A673 (cell line): Measurements from ENCODE around the gene CDH23. TPM values are rescaled to one million over a fixed set of nuclear protein-coding genes. Genes with fewer than 3 reads are reported as not detected.

ENCODE experiments used
- BruUV-seq: library from RNA; stranded (reverse); fragments of 400-500 nt; replicated peaks from 2 replicates; lab custom pipeline; 2021; lab: Mats Ljungman, UMichigan
- CTCF ChIA-PET: fragments of 300-600 bp; sonication (Branson Sonifier 250); formaldehyde crosslinking; loops from one replicate; lab custom pipeline; 2022; ENCODE audit warnings: antibody characterized with exemption; lab: Charles Lee
- POLR2A ChIA-PET: fragments of 300-600 bp; sonication (Branson Sonifier 250); formaldehyde crosslinking; loops from one replicate; lab custom pipeline; 2022; ENCODE audit warnings: antibody characterized with exemption; ENCODE audit not compliant: low non-redundant PET; lab: Charles Lee
- DNase-seq: peaks from one replicate; pipeline ENCODE4 v3.0.0-alpha.2; 2015; ENCODE audit warnings: low spot score
- H3K27ac ChIP-seq: fragments of 200-600 bp; sonication (generic); 2 replicates; pipeline ENCODE4 v1.5.1; 2016; ENCODE audit warnings: mixed run types, low read depth, mild to moderate bottlenecking, mixed read lengths, antibody characterized with exemption, low read length; ENCODE audit not compliant: poor library complexity, severe bottlenecking
- H3K27me3 ChIP-seq: fragments of 200-600 bp; sonication (generic); replicated peaks from 2 replicates; pipeline ENCODE4 v1.6.1; 2017; ENCODE audit warnings: mixed run types, low read depth, mild to moderate bottlenecking, mixed read lengths, antibody characterized with exemption, low read length; ENCODE audit not compliant: insufficient read depth, poor library complexity
- H3K36me3 ChIP-seq: fragments of 200-600 bp; sonication (generic); 2 replicates; pipeline ENCODE4 v1.6.1; 2016; ENCODE audit warnings: mixed run types, mild to moderate bottlenecking, mixed read lengths, antibody characterized with exemption, low read length; ENCODE audit not compliant: insufficient read depth, poor library complexity, severe bottlenecking
- H3K4me1 ChIP-seq: fragments of 200-600 bp; sonication (generic); 2 replicates; pipeline ENCODE4 v1.6.1; 2017; ENCODE audit warnings: mixed run types, mild to moderate bottlenecking, mixed read lengths, antibody characterized with exemption, low read length; ENCODE audit not compliant: insufficient read depth, poor library complexity, severe bottlenecking
- H3K4me3 ChIP-seq: fragments of 200-600 bp; sonication (generic); 2 replicates; pipeline ENCODE4 v1.5.1; 2016; ENCODE audit warnings: low read depth, mixed run types, mild to moderate bottlenecking, mixed read lengths, low read length; ENCODE audit not compliant: poor library complexity, severe bottlenecking
- H3K9me3 ChIP-seq: fragments of 200-600 bp; sonication (generic); 2 replicates; pipeline ENCODE4 v1.6.1; 2016; ENCODE audit warnings: mixed run types, low read depth, mild to moderate bottlenecking, mixed read lengths, antibody characterized with exemption, low read length; ENCODE audit not compliant: poor library complexity, severe bottlenecking
- CTCF ChIP-seq: fragments of 300-800, 200-600 bp; sonication (generic); conservative IDR thresholded peaks from 2 replicates; pipeline ENCODE4 v1.5.1; 2017; ENCODE audit warnings: low read depth, mild to moderate bottlenecking, antibody characterized with exemption, low read length, moderate library complexity, mixed read lengths
- EZH2 ChIP-seq: fragments of 200-600 bp; sonication (generic); IDR thresholded peaks from 2 replicates; pipeline ENCODE4 v1.6.1; 2017; ENCODE audit warnings: borderline replicate concordance, low read depth, mild to moderate bottlenecking, mixed read lengths, antibody characterized with exemption, low read length; ENCODE audit not compliant: poor library complexity, severe bottlenecking
- intact Hi-C: fragments of 100-400 bp; cut with micrococcal nuclease; formaldehyde crosslinking; loops from one replicate; pipeline ENCODE4 v1.10.0; 2022; ENCODE audit not compliant: unreplicated experiment
- total RNA-seq: library from RNA; stranded (reverse); gene quantifications from 2 replicates; pipeline ENCODE4 v1.2.3, GENCODE V29; 2021

The CDH23 gene
- total RNA-seq, 1 experiment from 2014 or later = 49.7 TPM

GRCh38 chr10:71594934-71595571, 198.3 kb downstream of the CDH23 start:
- CTCF ChIA-PET = no interaction called here
- peaks cover 24% of the 10 kb centered on the region for H3K4me1 ChIP-seq

GRCh38 chr10:71595649-71596048, 198.9 kb downstream of the CDH23 start:
- H3K9me3 ChIP-seq = no peaks in the 10 kb centered on the region
- no peaks in the 10 kb centered on the region for H3K27me3 ChIP-seq
- POLR2A ChIA-PET = no interaction called here
- intact Hi-C loops = no loop called here
- no peak for DNase-seq
- H3K4me1 ChIP-seq = peaks cover 19% of the 10 kb centered on the region
- H3K36me3 ChIP-seq = no peaks in the 10 kb centered on the region
- CTCF ChIA-PET = no interaction called here
- TF ChIP-seq EZH2 (no peak), CTCF (no peak)
- BruUV-seq = no TSS peak
- no peak overlapping the region for H3K27ac ChIP-seq
- H3K4me3 ChIP-seq = no peak overlapping the region

More at GRCh38 chr10:71594934-71595571, 198.3 kb downstream of the CDH23 start:
- no peaks in the 10 kb centered on the region for H3K27me3 ChIP-seq
- intact Hi-C loops = no loop called here
- no peak overlapping the region for H3K4me3 ChIP-seq
- TF ChIP-seq EZH2 (no peak), CTCF (no peak)
- POLR2A ChIA-PET = no interaction called here
- H3K36me3 ChIP-seq = no peaks in the 10 kb centered on the region
- no peaks in the 10 kb centered on the region for H3K9me3 ChIP-seq
- H3K27ac ChIP-seq = no peak overlapping the region
- BruUV-seq = no TSS peak
- no peak for DNase-seq

- no TSS peak for BruUV-seq
- no peak overlapping the region for H3K4me3 ChIP-seq
- DNase-seq = no peak
- no peak for TF ChIP-seq CTCF
- no peak for TF ChIP-seq EZH2
- H3K9me3 ChIP-seq = no peaks in the 10 kb centered on the region
- H3K27me3 ChIP-seq = no peaks in the 10 kb centered on the region
- intact Hi-C loops = no loop called here
- peaks cover 14% of the 10 kb centered on the region for H3K4me1 ChIP-seq
- H3K27ac ChIP-seq = no peak overlapping the region
- ChIA-PET CTCF (no interaction called here), POLR2A (no interaction called here)
- H3K36me3 ChIP-seq = no peaks in the 10 kb centered on the region
These were observed 199.4 kb downstream of the CDH23 start for GRCh38 chr10:71596127-71596526.
